ENCODE data around the gene FAM174C. TPM values are rescaled to one million over a fixed set of nuclear protein-coding genes. Genes with fewer than 3 reads are reported as not detected.

FAM174C gene
- total and polyA plus RNA-seq, 10 donors: 35.8 to 134 (median 46.6) TPM

DNA sequence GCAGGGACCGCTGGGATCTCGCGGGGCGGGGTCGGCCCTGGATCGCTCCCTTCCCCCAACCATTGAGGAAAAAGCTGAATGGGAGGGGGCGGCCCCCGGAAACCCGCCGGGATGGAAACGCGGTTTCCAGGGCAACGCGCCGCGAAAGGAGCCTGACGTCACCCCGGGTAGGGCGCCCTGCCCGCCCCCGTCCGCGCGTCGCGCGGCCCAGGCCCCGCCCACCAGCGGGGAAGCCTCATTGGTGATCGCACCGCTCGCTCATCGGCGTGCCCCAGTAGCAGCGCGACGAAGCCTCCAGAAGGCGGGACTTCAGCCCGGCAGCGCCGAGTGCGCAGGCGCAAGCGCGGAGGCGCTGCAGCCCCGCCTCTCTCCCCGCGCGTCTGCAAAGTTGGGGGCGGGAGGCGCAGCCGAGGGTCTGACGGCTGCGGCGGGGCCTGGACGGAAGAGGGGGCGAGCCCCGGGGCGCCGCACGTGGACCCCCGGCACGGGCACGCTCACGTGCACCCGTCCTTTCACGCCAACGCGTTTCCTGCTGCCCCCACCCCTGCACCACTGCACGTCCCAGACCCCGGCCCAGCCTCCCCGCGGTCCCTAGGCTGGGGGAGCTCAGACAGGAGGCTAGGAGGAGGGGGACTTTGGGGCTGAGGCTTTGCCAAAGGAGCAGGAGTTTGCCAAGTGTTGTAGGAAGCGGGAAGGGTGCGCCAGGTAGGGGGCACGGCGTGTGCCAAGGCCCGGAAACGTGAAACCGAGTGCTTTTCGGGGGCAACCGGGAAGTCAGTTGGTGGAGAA, 14.4 kb upstream of the FAM174C start:
- peaks cover 79 to 100% (median 98%) of the 10 kb centered on the region in 6 donors for H3K4me1 ChIP-seq
- intact Hi-C loops (cut with DNase I; ENCODE audit: low total_unique reads): no loop called here
- no peaks in the 10 kb centered on the region for H3K27me3 ChIP-seq (replicated peaks in 1 of 7)
- TF ChIP-seq, protein P1, sequence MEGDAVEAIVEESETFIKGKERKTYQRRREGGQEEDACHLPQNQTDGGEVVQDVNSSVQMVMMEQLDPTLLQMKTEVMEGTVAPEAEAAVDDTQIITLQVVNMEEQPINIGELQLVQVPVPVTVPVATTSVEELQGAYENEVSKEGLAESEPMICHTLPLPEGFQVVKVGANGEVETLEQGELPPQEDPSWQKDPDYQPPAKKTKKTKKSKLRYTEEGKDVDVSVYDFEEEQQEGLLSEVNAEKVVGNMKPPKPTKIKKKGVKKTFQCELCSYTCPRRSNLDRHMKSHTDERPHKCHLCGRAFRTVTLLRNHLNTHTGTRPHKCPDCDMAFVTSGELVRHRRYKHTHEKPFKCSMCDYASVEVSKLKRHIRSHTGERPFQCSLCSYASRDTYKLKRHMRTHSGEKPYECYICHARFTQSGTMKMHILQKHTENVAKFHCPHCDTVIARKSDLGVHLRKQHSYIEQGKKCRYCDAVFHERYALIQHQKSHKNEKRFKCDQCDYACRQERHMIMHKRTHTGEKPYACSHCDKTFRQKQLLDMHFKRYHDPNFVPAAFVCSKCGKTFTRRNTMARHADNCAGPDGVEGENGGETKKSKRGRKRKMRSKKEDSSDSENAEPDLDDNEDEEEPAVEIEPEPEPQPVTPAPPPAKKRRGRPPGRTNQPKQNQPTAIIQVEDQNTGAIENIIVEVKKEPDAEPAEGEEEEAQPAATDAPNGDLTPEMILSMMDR (IDR thresholded peaks at IDR 0.05 in 8 of 11, conservative IDR thresholded peaks at IDR 0.05 in 3 of 11): peak in 1 of 11 experiments; percentile 5
- TF ChIP-seq POLR2A (IDR thresholded peaks at IDR 0.05) (peak; percentile 39 to 65 (median 50)), POLR2AphosphoS5 (IDR thresholded peaks at IDR 0.05) (peak; percentile 88 to 92 (median 90))
- peak overlapping the region; percentile 63 to 80 (median 66) for H3K4me3 ChIP-seq
- H3K27ac ChIP-seq: peak overlapping the region; percentile 93 to 100 (median 99)
- H3K36me3 ChIP-seq: peaks cover under 1 to 31% (median 22%) of the 10 kb centered on the region in 6 donors
- DNase-seq: peak; percentile 98
- H3K9me3 ChIP-seq: no peaks in the 10 kb centered on the region
- 0 to 1% (median 1%) methylated on average over 56 to 83 of the region's 83 CpGs for WGBS, 5 donors

- TF ChIP-seq POLR2A (IDR thresholded peaks at IDR 0.05) (no peak), POLR2AphosphoS5 (IDR thresholded peaks at IDR 0.05) (no peak)
- TF ChIP-seq, protein P1 (IDR thresholded peaks at IDR 0.05 in 8 of 11, conservative IDR thresholded peaks at IDR 0.05 in 3 of 11): peak in 6 of 11 experiments; percentile 4 to 23 (median 18)
- no peak for DNase-seq
- intact Hi-C loops (cut with DNase I; ENCODE audit: low total_unique reads): no loop called here
- Histone ChIP-seq H3K4me3 (peak overlapping the region; percentile 63 to 80 (median 66)), H3K4me1 (peaks cover 81 to 100% (median 98%) of the 10 kb centered on the region in 6 donors), H3K36me3 (peaks cover 0 to 25% (median 17%) of the 10 kb centered on the region in 6 donors), H3K27me3 (replicated peaks in 1 of 7) (no peaks in the 10 kb centered on the region), H3K9me3 (no peaks in the 10 kb centered on the region), H3K27ac (peak overlapping the region; percentile 93 to 100 (median 99))
- WGBS, 5 donors: 2 to 10% (median 5%) methylated on average over 14 of the region's 14 CpGs
Observed at GRCh38 chr19:1261538-1261797, 13.9 kb upstream of the FAM174C start.

GRCh38 chr19:1261798-1262622, 13.3 kb upstream of the FAM174C start:
- peak; percentile 1 to 48 (median 39) for TF ChIP-seq POLR2AphosphoS5 (IDR thresholded peaks at IDR 0.05)
- TF ChIP-seq, protein P1 (IDR thresholded peaks at IDR 0.05 in 8 of 11, conservative IDR thresholded peaks at IDR 0.05 in 3 of 11): no peak
- intact Hi-C loops (cut with DNase I; ENCODE audit: low total_unique reads): no loop called here
- peak overlapping the region; percentile 93 to 100 (median 99) for H3K27ac ChIP-seq
- H3K4me1 ChIP-seq: peaks cover 78 to 100% (median 98%) of the 10 kb centered on the region in 6 donors
- DNase-seq: peak; percentile 90
- peak overlapping the region; percentile 63 to 80 (median 66) for H3K4me3 ChIP-seq
- 23 to 37% (median 31%) methylated on average over 23 to 28 of the region's 28 CpGs for WGBS, 5 donors
- H3K36me3 ChIP-seq: peaks cover 0 to 20% (median 12%) of the 10 kb centered on the region in 6 donors
- H3K27me3 ChIP-seq (replicated peaks in 1 of 7): no peaks in the 10 kb centered on the region
- no peaks in the 10 kb centered on the region for H3K9me3 ChIP-seq

Measured in spleen (tissue), 11 donors.